ENCODE results near the gene ZMYM4.
"Not testable (repeated sequence)": the region's sequence is repeated elsewhere in the genome, so short reads cannot be mapped to it uniquely, and the experiment has no call there.

The ZMYM4 gene

GRCh38 chr1:35298464-35298863 is 30.0 kb downstream of the ZMYM4 start:
- Histone ChIP-seq H3K27ac (ENCODE audit: low read length) (no peak overlapping the region), H3K4me3 (ENCODE audit: low read depth in 1 of 2, low read length in 2 of 2) (no peak overlapping the region), H3K9me3 (ENCODE audit: control insufficient read depth in 1 of 2, low read length in 2 of 2) (no peaks in the 10 kb centered on the region), H3K4me1 (ENCODE audit: control insufficient read depth in 1 of 2, insufficient read depth in 2 of 2, low read length in 2 of 2) (peaks cover 0 to 20% of the 10 kb centered on the region in 2 donors), H3K27me3 (ENCODE audit: low read depth, low read length) (no peaks in the 10 kb centered on the region), H3K36me3 (ENCODE audit: control insufficient read depth in 1 of 2, insufficient read depth in 2 of 2, low read length in 2 of 2) (peaks cover 6 to 7% of the 10 kb centered on the region in 2 donors)

- Histone ChIP-seq H3K4me3 (ENCODE audit: low read depth in 1 of 2, low read length in 2 of 2) (no peak overlapping the region), H3K9me3 (ENCODE audit: control insufficient read depth in 1 of 2, low read length in 2 of 2) (no peaks in the 10 kb centered on the region), H3K4me1 (ENCODE audit: control insufficient read depth in 1 of 2, insufficient read depth in 2 of 2, low read length in 2 of 2) (peaks cover 0 to 20% of the 10 kb centered on the region in 2 donors), H3K27ac (ENCODE audit: low read length) (no peak overlapping the region), H3K36me3 (ENCODE audit: control insufficient read depth in 1 of 2, insufficient read depth in 2 of 2, low read length in 2 of 2) (peaks cover 6 to 7% of the 10 kb centered on the region in 2 donors), H3K27me3 (ENCODE audit: low read depth, low read length) (no peaks in the 10 kb centered on the region)
These were observed 31.9 kb downstream of the ZMYM4 start for GRCh38 chr1:35300376-35300775.

GRCh38 chr1:35301674-35302392 is 33.3 kb downstream of the ZMYM4 start:
- Histone ChIP-seq H3K27ac (ENCODE audit: low read length) (no peak overlapping the region), H3K27me3 (ENCODE audit: low read depth, low read length) (no peaks in the 10 kb centered on the region), H3K36me3 (ENCODE audit: control insufficient read depth in 1 of 2, insufficient read depth in 2 of 2, low read length in 2 of 2) (peaks cover 0 to 3% of the 10 kb centered on the region in 2 donors), H3K4me3 (ENCODE audit: low read depth in 1 of 2, low read length in 2 of 2) (no peak overlapping the region), H3K4me1 (ENCODE audit: control insufficient read depth in 1 of 2, insufficient read depth in 2 of 2, low read length in 2 of 2) (peaks cover 0 to 20% of the 10 kb centered on the region in 2 donors), H3K9me3 (ENCODE audit: control insufficient read depth in 1 of 2, low read length in 2 of 2) (no peaks in the 10 kb centered on the region)

GRCh38 chr1:35305383-35305782 is 36.9 kb downstream of the ZMYM4 start:
- Histone ChIP-seq H3K4me1 (ENCODE audit: control insufficient read depth in 1 of 2, insufficient read depth in 2 of 2, low read length in 2 of 2) (peaks cover 0 to 8% of the 10 kb centered on the region in 2 donors), H3K4me3 (ENCODE audit: low read depth in 1 of 2, low read length in 2 of 2) (no peak overlapping the region), H3K27ac (ENCODE audit: low read length) (no peak overlapping the region), H3K36me3 (ENCODE audit: control insufficient read depth in 1 of 2, insufficient read depth in 2 of 2, low read length in 2 of 2) (peaks cover 0 to 3% of the 10 kb centered on the region in 2 donors), H3K27me3 (ENCODE audit: low read depth, low read length) (no peaks in the 10 kb centered on the region), H3K9me3 (ENCODE audit: control insufficient read depth in 1 of 2, low read length in 2 of 2) (no peaks in the 10 kb centered on the region)

- H3K9me3 ChIP-seq (ENCODE audit: control insufficient read depth in 1 of 2, low read length in 2 of 2): no peaks in the 10 kb centered on the region
- peaks cover 4 to 5% of the 10 kb centered on the region in 2 donors for H3K36me3 ChIP-seq (ENCODE audit: control insufficient read depth in 1 of 2, insufficient read depth in 2 of 2, low read length in 2 of 2)
- peaks cover 0 to 14% of the 10 kb centered on the region in 2 donors for H3K4me1 ChIP-seq (ENCODE audit: control insufficient read depth in 1 of 2, insufficient read depth in 2 of 2, low read length in 2 of 2)
- no peaks in the 10 kb centered on the region for H3K27me3 ChIP-seq (ENCODE audit: low read depth, low read length)
- no peak overlapping the region for H3K4me3 ChIP-seq (ENCODE audit: low read depth in 1 of 2, low read length in 2 of 2)
- no peak overlapping the region for H3K27ac ChIP-seq (ENCODE audit: low read length)
These were observed 47.1 kb downstream of the ZMYM4 start for GRCh38 chr1:35315649-35316048.

GRCh38 chr1:35316264-35316663 is 47.8 kb downstream of the ZMYM4 start:
- peaks cover 0 to 16% of the 10 kb centered on the region in 2 donors for H3K4me1 ChIP-seq (ENCODE audit: control insufficient read depth in 1 of 2, insufficient read depth in 2 of 2, low read length in 2 of 2)
- no peaks in the 10 kb centered on the region for H3K9me3 ChIP-seq (ENCODE audit: control insufficient read depth in 1 of 2, low read length in 2 of 2)
- H3K36me3 ChIP-seq (ENCODE audit: control insufficient read depth in 1 of 2, insufficient read depth in 2 of 2, low read length in 2 of 2): peaks cover 0 to 5% of the 10 kb centered on the region in 2 donors
- H3K27me3 ChIP-seq (ENCODE audit: low read depth, low read length): no peaks in the 10 kb centered on the region
- no peak overlapping the region for H3K4me3 ChIP-seq (ENCODE audit: low read depth in 1 of 2, low read length in 2 of 2)
- H3K27ac ChIP-seq (ENCODE audit: low read length): no peak overlapping the region

- no peaks in the 10 kb centered on the region for H3K27me3 ChIP-seq (ENCODE audit: low read depth, low read length)
- H3K36me3 ChIP-seq (ENCODE audit: control insufficient read depth in 1 of 2, insufficient read depth in 2 of 2, low read length in 2 of 2): peaks cover 0 to 5% of the 10 kb centered on the region in 2 donors
- no peak overlapping the region for H3K27ac ChIP-seq (ENCODE audit: low read length)
- no peaks in the 10 kb centered on the region for H3K9me3 ChIP-seq (ENCODE audit: control insufficient read depth in 1 of 2, low read length in 2 of 2)
- no peak overlapping the region for H3K4me3 ChIP-seq (ENCODE audit: low read depth in 1 of 2, low read length in 2 of 2)
- peaks cover 4 to 17% of the 10 kb centered on the region in 2 donors for H3K4me1 ChIP-seq (ENCODE audit: control insufficient read depth in 1 of 2, insufficient read depth in 2 of 2, low read length in 2 of 2)
These were observed 51.6 kb downstream of the ZMYM4 start for GRCh38 chr1:35319988-35320713.

GRCh38 chr1:35320937-35321336 is 52.4 kb downstream of the ZMYM4 start:
- peaks cover 5 to 17% of the 10 kb centered on the region in 2 donors for H3K4me1 ChIP-seq (ENCODE audit: control insufficient read depth in 1 of 2, insufficient read depth in 2 of 2, low read length in 2 of 2)
- no peaks in the 10 kb centered on the region for H3K27me3 ChIP-seq (ENCODE audit: low read depth, low read length)
- H3K27ac ChIP-seq (ENCODE audit: low read length): no peak overlapping the region

GRCh38 chr1:35324486-35324885 is 56.0 kb downstream of the ZMYM4 start:
- Histone ChIP-seq H3K4me1 (ENCODE audit: control insufficient read depth in 1 of 2, insufficient read depth in 2 of 2, low read length in 2 of 2) (peaks cover 5 to 14% of the 10 kb centered on the region in 2 donors), H3K36me3 (ENCODE audit: control insufficient read depth in 1 of 2, insufficient read depth in 2 of 2, low read length in 2 of 2) (peaks cover 0 to 3% of the 10 kb centered on the region in 2 donors), H3K4me3 (ENCODE audit: low read depth in 1 of 2, low read length in 2 of 2) (no peak overlapping the region), H3K27ac (ENCODE audit: low read length) (no peak overlapping the region), H3K27me3 (ENCODE audit: low read depth, low read length) (no peaks in the 10 kb centered on the region), H3K9me3 (ENCODE audit: control insufficient read depth in 1 of 2, low read length in 2 of 2) (no peaks in the 10 kb centered on the region)

More at GRCh38 chr1:35320937-35321336, 52.4 kb downstream of the ZMYM4 start:
- Histone ChIP-seq H3K36me3 (ENCODE audit: control insufficient read depth in 1 of 2, insufficient read depth in 2 of 2, low read length in 2 of 2) (peaks cover 0 to 5% of the 10 kb centered on the region in 2 donors), H3K9me3 (ENCODE audit: control insufficient read depth in 1 of 2, low read length in 2 of 2) (no peaks in the 10 kb centered on the region), H3K4me3 (ENCODE audit: low read depth in 1 of 2, low read length in 2 of 2) (no peak overlapping the region)

- Histone ChIP-seq H3K27ac (ENCODE audit: low read length) (no peak overlapping the region), H3K27me3 (ENCODE audit: low read depth, low read length) (no peaks in the 10 kb centered on the region), H3K9me3 (ENCODE audit: control insufficient read depth in 1 of 2, low read length in 2 of 2) (no peaks in the 10 kb centered on the region), H3K4me3 (ENCODE audit: low read depth in 1 of 2, low read length in 2 of 2) (no peak overlapping the region), H3K4me1 (ENCODE audit: control insufficient read depth in 1 of 2, insufficient read depth in 2 of 2, low read length in 2 of 2) (peaks cover under 1 to 5% of the 10 kb centered on the region in 2 donors), H3K36me3 (ENCODE audit: control insufficient read depth in 1 of 2, insufficient read depth in 2 of 2, low read length in 2 of 2) (peaks cover 0 to 3% of the 10 kb centered on the region in 2 donors)
These were observed 57.8 kb downstream of the ZMYM4 start for GRCh38 chr1:35326246-35326866.

GRCh38 chr1:35331618-35332017 is 63.1 kb downstream of the ZMYM4 start:
- not testable (repeated sequence) for H3K4me3 ChIP-seq (ENCODE audit: low read depth in 1 of 2, low read length in 2 of 2); H3K4me1 ChIP-seq (ENCODE audit: control insufficient read depth in 1 of 2, insufficient read depth in 2 of 2, low read length in 2 of 2); H3K36me3 ChIP-seq (ENCODE audit: control insufficient read depth in 1 of 2, insufficient read depth in 2 of 2, low read length in 2 of 2); H3K27ac ChIP-seq (ENCODE audit: low read length); H3K27me3 ChIP-seq (ENCODE audit: low read depth, low read length); H3K9me3 ChIP-seq (ENCODE audit: control insufficient read depth in 1 of 2, low read length in 2 of 2)

All from muscle layer of duodenum (tissue), 2 donors.